Keratinocyte (primary cell): ENCODE data around the gene KATNA1. TPM values are rescaled to one million over a fixed set of nuclear protein-coding genes. Genes with fewer than 3 reads are reported as not detected.

ENCODE experiments used
- DNase-seq: peaks from one replicate; pipeline ENCODE4 v3.0.0-alpha.2; 2011; ENCODE audit warnings: low read depth, missing footprints, low spot score
- FAIRE-seq: peaks from 2 replicates; lab custom pipeline; 2011; peaks lifted over from hg19 to GRCh38; lab: Jason Lieb, UNC
- H2AFZ ChIP-seq: 2 replicates; pipeline ENCODE4 v1.6.0; 2012; ENCODE audit warnings: low read length, control low read depth, inconsistent platforms; ENCODE audit not compliant: control insufficient read depth
- H3K27ac ChIP-seq: 2 replicates; pipeline ENCODE4 v1.5.1; 2011; ENCODE audit warnings: low read length; ENCODE audit not compliant: control insufficient read depth, insufficient read depth
- H3K27me3 ChIP-seq: 3 replicates; pipeline ENCODE4 v1.6.0; 2011; ENCODE audit warnings: low read length; ENCODE audit not compliant: control insufficient read depth, insufficient read depth; ENCODE audit errors: extremely low read depth
- H3K36me3 ChIP-seq, 2 experiments: 2 replicates in 1 of 2; 3 replicates in 1 of 2; pipeline ENCODE4 v1.5.1; 2011; ENCODE audit warnings: low read length in 2 of 2, mild to moderate bottlenecking in 1 of 2; ENCODE audit not compliant: control insufficient read depth in 2 of 2, insufficient read depth in 2 of 2; ENCODE audit errors: extremely low read depth in 1 of 2
- H3K4me1 ChIP-seq: 3 replicates; pipeline ENCODE4 v1.5.1; 2011; ENCODE audit warnings: low read length; ENCODE audit not compliant: control insufficient read depth, insufficient read depth; ENCODE audit errors: extremely low read depth
- H3K4me2 ChIP-seq: 3 replicates; pipeline ENCODE4 v1.6.0; 2011; ENCODE audit warnings: low read depth, low read length; ENCODE audit not compliant: control insufficient read depth, insufficient read depth; ENCODE audit errors: extremely low read depth
- H3K4me3 ChIP-seq, 3 experiments: fragments of 200-600 bp in 1 of 3; sonication (generic) in 1 of 3; 2 replicates in 2 of 3; 3 replicates in 1 of 3; pipeline ENCODE4 v1.5.1; 2011 to 2016; ENCODE audit warnings: low read length in 3 of 3, mild to moderate bottlenecking in 3 of 3, control low read depth in 2 of 3, inconsistent platforms in 1 of 3, low read depth in 1 of 3, mixed read lengths in 1 of 3, mixed run types in 1 of 3, moderate library complexity in 1 of 3; ENCODE audit not compliant: control insufficient read depth in 2 of 3, insufficient read depth in 2 of 3; ENCODE audit errors: extremely low read depth in 1 of 3
- H3K79me2 ChIP-seq: 2 replicates; pipeline ENCODE4 v1.6.0; 2012; ENCODE audit warnings: low read length; ENCODE audit not compliant: control insufficient read depth, insufficient read depth
- H3K9ac ChIP-seq: 3 replicates; pipeline ENCODE4 v1.6.0; 2011; ENCODE audit warnings: low read length; ENCODE audit not compliant: control insufficient read depth, insufficient read depth; ENCODE audit errors: extremely low read depth
- H3K9me1 ChIP-seq: 3 replicates; pipeline ENCODE4 v1.6.0; 2011; ENCODE audit warnings: low read length; ENCODE audit not compliant: control insufficient read depth, insufficient read depth; ENCODE audit errors: extremely low read depth
- H3K9me3 ChIP-seq: 2 replicates; pipeline ENCODE4 v1.5.1; 2012; ENCODE audit warnings: low read depth, low read length; ENCODE audit not compliant: control insufficient read depth
- H4K20me1 ChIP-seq: 3 replicates; pipeline ENCODE4 v1.6.0; 2011; ENCODE audit warnings: low read length; ENCODE audit not compliant: control insufficient read depth, insufficient read depth; ENCODE audit errors: extremely low read depth
- CTCF ChIP-seq, 3 experiments: IDR thresholded peaks in 1 of 3; conservative IDR thresholded peaks in 1 of 3; optimal IDR thresholded peaks in 1 of 3; 2 replicates in 2 of 3; 3 replicates in 1 of 3; pipeline versions ENCODE3 to v1.5.1; 2011; ENCODE audit warnings: low read length in 3 of 3, mild to moderate bottlenecking in 3 of 3, moderate library complexity in 2 of 3, control low read depth in 1 of 3, inconsistent platforms in 1 of 3; ENCODE audit not compliant: insufficient read depth in 2 of 3; ENCODE audit errors: extremely low read depth in 1 of 3
- EZH2 ChIP-seq: IDR thresholded peaks from one replicate; pipeline ENCODE4 v1.6.1; 2012; ENCODE audit warnings: inconsistent platforms, mild to moderate bottlenecking, low read length, moderate library complexity
- dilution Hi-C: fragments of 300-500 bp; cut with MboI; formaldehyde crosslinking; loops from one replicate; pipeline ENCODE4 v1.7.0; 2020; ENCODE audit warnings: low sequenced_read_pairs; ENCODE audit not compliant: extremely low pct_ligation_motif_present
- polyA plus RNA-seq, 5 experiments: library from polyadenylated mRNA; depleted of rRNA in 3 of 5; stranded (reverse) in 3 of 5; stranded (forward) in 1 of 5; unstranded in 1 of 5; fragments of >200 nt; gene quantifications; 1 replicate in 1 of 5; 2 replicates in 3 of 5; 3 replicates in 1 of 5; pipeline versions ENCODE4 v1.2.1 to v1.2.3, GENCODE V29; 2011 to 2012; ENCODE audit warnings: missing spikeins in 2 of 5, low read depth in 1 of 5, low replicate concordance in 1 of 5

Gene KATNA1
- polyA plus RNA-seq, 1 donor (not counting 4 experiments of a cell fraction or from before 2014, with no cell fraction given) = 36.8 TPM

- no peaks in the 10 kb centered on the region for H3K9me3 ChIP-seq
- H3K27me3 ChIP-seq = no peaks in the 10 kb centered on the region
- H3K36me3 ChIP-seq = peaks cover 3 to 8% of the 10 kb centered on the region in 2 experiments
- no peak overlapping the region for H3K27ac ChIP-seq
- H3K9ac ChIP-seq = no peak overlapping the region
- no peak overlapping the region for H2AFZ ChIP-seq
- H4K20me1 ChIP-seq = no peaks in the 10 kb centered on the region
- dilution Hi-C loops = no loop called here
- no peak overlapping the region for H3K4me2 ChIP-seq
- H3K4me1 ChIP-seq = no peaks in the 10 kb centered on the region
- H3K4me3 ChIP-seq = no peak overlapping the region
- no peak for FAIRE-seq
- H3K79me2 ChIP-seq = no peaks in the 10 kb centered on the region
- DNase-seq = no peak
- TF ChIP-seq CTCF (optimal IDR thresholded peaks at IDR 0.05 in 1 of 3, IDR thresholded peaks at IDR 0.05 in 1 of 3, conservative IDR thresholded peaks at IDR 0.05 in 1 of 3; ENCODE audit: extremely low read depth in 1 of 3, insufficient read depth in 2 of 3, low read length in 3 of 3) (no peak), EZH2 (no peak)
- no peaks in the 10 kb centered on the region for H3K9me1 ChIP-seq
Observed at GRCh38 chr6:149608381-149608982, 40.0 kb downstream of the KATNA1 start.

- Histone ChIP-seq H3K9ac (no peak overlapping the region), H3K9me3 (no peaks in the 10 kb centered on the region), H3K79me2 (no peaks in the 10 kb centered on the region), H4K20me1 (no peaks in the 10 kb centered on the region), H3K4me2 (no peak overlapping the region), H3K27me3 (no peaks in the 10 kb centered on the region), H3K9me1 (no peaks in the 10 kb centered on the region), H2AFZ (no peak overlapping the region), H3K4me1 (no peaks in the 10 kb centered on the region), H3K4me3 (no peak overlapping the region), H3K27ac (no peak overlapping the region), H3K36me3 (peaks cover 12 to 18% of the 10 kb centered on the region in 2 experiments)
- TF ChIP-seq CTCF (optimal IDR thresholded peaks at IDR 0.05 in 1 of 3, IDR thresholded peaks at IDR 0.05 in 1 of 3, conservative IDR thresholded peaks at IDR 0.05 in 1 of 3; ENCODE audit: extremely low read depth in 1 of 3, insufficient read depth in 2 of 3, low read length in 3 of 3) (no peak), EZH2 (no peak)
- FAIRE-seq (no peak), DNase-seq (no peak)
- dilution Hi-C loops = no loop called here
Observed at GRCh38 chr6:149600508-149600907, 48.0 kb downstream of the KATNA1 start.
